Measurements from ENCODE around the gene HNRNPUL1. TPM values are rescaled to one million over a fixed set of nuclear protein-coding genes. Genes with fewer than 3 reads are reported as not detected.
"Not testable (repeated sequence)": the region's sequence is repeated elsewhere in the genome, so short reads cannot be mapped to it uniquely, and the experiment has no call there.

Gene HNRNPUL1
- total RNA-seq, 1 experiment from 2014 or later, result 187 TPM

- DNase-seq (ENCODE audit: low read depth), result no peak
These were observed 8.9 kb downstream of the HNRNPUL1 start for GRCh38 chr19:41273076-41273475.

DNA sequence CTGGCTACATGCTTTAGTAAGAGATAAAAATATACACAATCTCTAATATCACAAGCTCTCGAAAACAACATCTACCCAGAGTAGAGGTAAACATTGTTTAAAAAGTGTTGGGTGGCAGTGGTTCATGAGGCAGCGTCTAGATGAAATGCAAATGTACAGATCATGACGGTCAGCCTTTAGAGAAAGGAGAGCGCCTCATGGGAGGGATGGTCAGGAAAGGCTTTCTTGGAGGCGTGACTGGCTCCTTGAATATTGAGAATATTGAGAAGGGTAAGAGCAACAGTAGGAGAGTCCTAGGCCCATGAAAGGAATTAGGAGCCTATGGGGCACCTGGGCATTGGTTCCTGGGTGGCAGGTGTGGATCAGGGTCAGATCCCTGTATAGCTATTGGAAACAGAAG, 10.6 kb downstream of the HNRNPUL1 start:
- no peak for DNase-seq (ENCODE audit: low read depth)

GRCh38 chr19:41276231-41276630, 12.1 kb downstream of the HNRNPUL1 start:
- DNase-seq (ENCODE audit: low read depth), result no peak

DNA sequence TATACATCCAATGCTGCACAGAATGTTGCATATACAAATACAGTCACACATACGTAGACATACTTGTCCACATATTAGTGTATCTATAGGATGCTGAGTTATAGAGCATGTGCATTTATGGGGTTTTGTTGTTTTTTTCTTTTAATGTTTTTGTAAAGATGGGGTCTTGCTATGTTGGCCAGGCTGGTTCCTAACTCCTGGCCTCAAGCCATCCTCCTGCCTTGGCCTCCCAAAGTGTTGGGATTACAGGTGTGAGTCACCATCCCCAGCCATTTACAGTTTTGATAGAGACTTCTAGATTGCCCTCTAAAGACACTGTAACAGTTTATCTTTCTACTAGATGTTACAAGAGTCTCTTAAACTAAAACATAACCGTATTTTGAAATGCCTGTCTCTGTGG, 14.3 kb downstream of the HNRNPUL1 start:
- DNase-seq (ENCODE audit: low read depth), result no peak

DNA sequence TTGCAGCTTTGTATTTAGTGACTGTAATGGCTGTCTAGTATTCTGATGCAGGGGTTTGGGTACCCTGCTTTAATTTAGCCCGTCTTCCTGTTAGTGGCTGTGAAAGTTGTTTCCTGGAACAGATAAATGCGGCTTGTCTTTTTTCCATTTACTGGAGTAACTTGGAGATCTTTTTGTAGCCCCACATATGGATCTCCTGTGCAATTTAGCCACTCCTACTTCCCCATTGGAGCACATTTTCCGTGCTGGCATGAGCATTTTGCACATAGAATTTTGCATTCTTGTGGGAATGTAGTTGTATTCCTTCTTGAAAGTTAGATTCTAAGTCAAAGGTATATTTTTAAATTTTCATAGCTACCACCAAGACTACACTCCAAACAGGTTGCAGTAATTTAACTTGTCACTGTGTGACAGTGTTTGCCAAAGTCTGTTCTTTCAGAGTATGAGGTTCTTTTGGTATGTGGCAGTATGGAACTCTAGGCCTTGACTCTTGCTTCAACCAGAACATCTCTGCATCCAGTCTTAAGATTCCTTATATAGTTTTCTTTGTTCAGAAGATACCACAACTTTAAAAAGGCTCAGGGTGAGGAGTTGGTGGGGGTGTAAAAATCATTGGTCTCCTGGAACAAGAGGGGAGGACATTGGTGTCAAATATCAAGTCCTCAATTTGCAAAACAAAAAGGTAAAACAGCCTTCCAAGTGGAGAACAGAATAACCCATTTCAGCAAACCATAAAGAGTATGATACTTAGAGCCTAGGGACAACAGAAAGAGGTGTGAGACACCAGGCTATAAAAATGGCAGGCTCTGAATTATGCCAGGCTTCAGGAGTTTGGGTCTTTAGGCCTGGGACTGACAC, 24.7 kb downstream of the HNRNPUL1 start:
- DNase-seq (ENCODE audit: low read depth), result no peak

DNA sequence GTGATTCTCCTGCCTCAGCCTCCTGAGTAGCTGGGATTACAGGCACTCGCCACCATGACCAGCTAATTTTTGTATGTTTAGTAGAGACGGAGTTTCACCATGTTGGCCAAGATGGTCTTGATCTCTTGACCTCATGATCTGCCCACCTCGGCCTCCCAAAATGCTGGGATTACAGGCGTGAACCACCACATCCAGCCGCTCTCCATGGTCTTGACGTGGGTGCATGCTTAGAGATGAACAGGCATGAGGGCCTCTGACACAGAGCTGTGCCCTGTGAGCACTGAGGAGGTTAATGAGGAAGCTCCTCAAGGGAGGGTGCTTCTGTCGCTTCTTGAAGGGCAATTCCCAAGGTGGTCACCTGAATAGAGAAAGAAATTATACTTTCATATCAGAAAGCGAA, 25.6 kb downstream of the HNRNPUL1 start:
- not testable (repeated sequence) for DNase-seq (ENCODE audit: low read depth)

- DNase-seq (ENCODE audit: low read depth), result no peak
These were observed 30.2 kb downstream of the HNRNPUL1 start for GRCh38 chr19:41294393-41294792.

DNA sequence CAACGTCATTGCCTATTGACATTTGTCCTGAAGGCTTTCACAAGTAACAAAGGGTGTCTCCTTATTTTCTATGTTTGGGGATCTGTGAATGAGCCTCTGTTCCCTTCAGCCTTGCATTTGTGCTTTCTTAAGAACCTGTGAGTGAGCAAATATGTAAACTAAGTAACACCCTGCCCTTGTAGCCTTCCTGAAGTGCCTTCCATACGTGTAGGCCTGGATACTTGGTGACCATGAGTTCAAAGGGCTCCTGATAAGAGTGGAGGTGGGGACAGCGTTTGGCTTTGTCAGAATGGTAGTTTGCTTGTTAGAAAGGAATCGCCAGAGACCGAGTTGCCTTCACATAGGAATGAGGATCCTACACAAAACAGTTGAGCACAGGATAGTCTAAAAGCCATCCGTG, 31.3 kb downstream of the HNRNPUL1 start:
- DNase-seq (ENCODE audit: low read depth), result no peak

DNA sequence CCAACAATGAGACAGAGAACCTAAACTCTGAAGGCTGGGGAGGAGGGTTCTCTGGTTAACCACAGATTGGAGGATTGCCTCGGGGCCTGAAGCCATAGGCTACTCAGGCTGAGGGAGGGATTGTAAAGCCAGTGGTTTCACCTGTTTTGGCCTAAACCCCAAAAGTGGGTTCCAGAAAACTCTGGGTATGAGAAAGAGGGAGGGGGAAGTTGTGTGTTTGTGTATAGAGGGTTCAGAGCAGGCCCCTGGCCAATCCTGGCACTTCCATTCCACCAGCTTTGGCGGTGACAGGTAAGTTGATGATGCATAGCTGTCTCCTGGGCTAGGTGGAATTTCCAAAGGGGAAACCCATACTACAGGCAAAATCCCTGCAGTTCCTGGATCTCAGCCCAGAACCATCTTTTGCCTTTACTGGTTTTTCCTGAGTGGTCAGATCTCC, 32.3 kb downstream of the HNRNPUL1 start:
- no peak for DNase-seq (ENCODE audit: low read depth)

GRCh38 chr19:41297628-41298347, 33.6 kb downstream of the HNRNPUL1 start:
- no peak for DNase-seq (ENCODE audit: low read depth)

DNA sequence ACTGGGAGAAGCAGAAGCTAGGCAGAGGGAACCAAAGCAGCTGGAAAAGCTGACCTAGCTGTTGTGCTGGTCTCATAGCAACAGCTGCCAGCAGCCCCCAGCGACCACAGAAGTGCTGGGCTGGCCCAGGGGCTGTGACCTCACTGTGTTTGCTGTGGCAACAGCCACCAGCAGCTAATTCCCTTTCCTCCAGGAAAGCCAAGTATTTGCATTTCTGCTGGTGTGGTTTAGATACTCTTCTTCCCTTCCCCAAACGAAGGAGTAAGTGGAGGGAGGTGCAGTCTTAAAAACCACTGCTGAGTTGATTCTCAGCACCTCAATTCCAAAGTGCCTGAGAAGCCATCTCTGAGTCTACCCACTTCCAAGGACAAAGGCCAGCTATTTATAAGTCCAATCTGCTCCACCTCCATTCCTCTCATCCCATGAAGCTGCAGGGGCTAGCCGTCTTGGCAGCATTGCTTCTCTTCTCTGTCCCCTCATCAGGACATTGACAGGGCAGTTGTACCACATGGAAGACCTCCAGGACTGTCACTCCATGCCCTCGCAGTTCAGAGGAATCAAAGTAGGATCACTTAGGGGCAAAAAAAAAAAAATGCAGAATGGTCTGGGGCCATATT, 34.3 kb downstream of the HNRNPUL1 start:
- peak; percentile 62 for DNase-seq (ENCODE audit: low read depth)

DNA sequence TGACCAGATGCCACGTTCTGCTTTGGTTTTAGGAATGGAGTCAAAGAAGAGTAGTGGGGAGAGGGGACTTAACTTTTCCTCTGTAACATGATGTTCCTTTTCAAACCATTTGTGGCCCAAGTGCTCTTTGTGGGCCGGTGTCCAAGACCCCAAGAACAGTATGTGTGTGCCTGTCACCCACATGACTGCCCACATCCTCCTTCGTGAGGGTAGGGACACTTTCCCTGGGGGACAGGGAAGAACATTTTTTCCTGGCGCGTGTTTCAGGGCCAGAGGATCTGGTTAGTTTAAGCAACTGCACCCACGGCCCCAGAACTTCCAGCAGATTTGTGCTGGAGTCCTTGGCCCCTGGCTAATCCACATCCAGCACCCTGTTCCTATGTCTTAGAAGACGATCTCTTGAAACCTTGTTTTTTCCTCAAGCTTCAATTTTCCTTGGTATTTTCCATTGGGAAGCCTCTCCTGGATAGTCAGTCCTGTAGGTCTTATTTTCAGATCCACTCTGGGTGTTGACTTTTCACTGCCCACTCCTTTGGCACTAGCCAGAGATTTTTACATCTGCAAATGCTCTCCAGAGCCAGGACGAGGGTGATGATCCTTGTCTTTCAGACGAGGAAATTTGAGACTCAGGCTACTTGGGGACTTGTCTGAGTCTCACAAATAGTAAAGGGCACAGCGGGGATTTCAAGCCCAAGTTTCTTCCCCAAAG, 35.0 kb downstream of the HNRNPUL1 start:
- no peak for DNase-seq (ENCODE audit: low read depth)

DNA sequence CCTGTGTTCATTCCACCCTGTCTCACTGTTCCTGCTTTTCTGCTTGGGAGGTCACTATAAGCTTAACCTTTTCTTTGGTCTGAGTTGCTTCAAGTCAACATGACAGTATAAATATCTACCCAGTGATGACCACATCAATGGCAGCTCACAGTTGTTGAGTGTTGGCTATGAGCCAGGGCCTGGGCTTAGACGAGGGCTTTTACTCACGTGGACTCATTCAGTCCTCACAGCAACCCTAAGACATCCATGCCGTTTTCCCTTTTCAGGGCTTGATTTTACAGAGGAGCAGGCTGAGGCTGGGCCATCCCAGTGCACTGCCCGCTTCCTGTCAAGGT, 35.5 kb downstream of the HNRNPUL1 start:
- DNase-seq (ENCODE audit: low read depth), result peak; percentile 50

GRCh38 chr19:41300555-41300954, 36.4 kb downstream of the HNRNPUL1 start:
- no peak for DNase-seq (ENCODE audit: low read depth)

- DNase-seq (ENCODE audit: low read depth), result no peak
These were observed 38.6 kb downstream of the HNRNPUL1 start for GRCh38 chr19:41302624-41303351.

GRCh38 chr19:41303954-41304353, 39.8 kb downstream of the HNRNPUL1 start:
- no peak for DNase-seq (ENCODE audit: low read depth)

GRCh38 chr19:41304706-41305483, 40.7 kb downstream of the HNRNPUL1 start:
- DNase-seq (ENCODE audit: low read depth), result no peak

GRCh38 chr19:41305927-41306793, 42.0 kb downstream of the HNRNPUL1 start:
- DNase-seq (ENCODE audit: low read depth), result no peak

Measured in HT1080 (cell line).